ENCODE data around the gene CDK14.

DNA sequence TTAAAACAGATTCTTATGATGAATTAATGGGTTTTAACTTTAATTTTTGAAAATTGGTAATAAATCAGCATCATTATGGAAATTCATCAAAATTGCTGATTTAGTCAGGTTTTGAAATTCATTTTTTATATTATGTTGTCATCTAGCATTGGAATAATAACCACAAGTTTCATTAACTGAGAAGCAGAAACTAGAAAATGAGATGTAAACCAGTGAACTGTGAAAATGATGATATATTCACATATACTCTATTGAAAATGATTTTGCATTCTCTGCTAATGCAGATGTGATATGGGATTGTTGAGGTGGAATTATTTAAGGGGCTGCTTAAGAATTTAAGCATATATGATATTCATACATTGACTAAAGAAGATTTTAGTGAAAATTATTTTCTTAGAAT lies 352.0 kb downstream of the CDK14 start:
- TF ChIP-seq, protein P1, sequence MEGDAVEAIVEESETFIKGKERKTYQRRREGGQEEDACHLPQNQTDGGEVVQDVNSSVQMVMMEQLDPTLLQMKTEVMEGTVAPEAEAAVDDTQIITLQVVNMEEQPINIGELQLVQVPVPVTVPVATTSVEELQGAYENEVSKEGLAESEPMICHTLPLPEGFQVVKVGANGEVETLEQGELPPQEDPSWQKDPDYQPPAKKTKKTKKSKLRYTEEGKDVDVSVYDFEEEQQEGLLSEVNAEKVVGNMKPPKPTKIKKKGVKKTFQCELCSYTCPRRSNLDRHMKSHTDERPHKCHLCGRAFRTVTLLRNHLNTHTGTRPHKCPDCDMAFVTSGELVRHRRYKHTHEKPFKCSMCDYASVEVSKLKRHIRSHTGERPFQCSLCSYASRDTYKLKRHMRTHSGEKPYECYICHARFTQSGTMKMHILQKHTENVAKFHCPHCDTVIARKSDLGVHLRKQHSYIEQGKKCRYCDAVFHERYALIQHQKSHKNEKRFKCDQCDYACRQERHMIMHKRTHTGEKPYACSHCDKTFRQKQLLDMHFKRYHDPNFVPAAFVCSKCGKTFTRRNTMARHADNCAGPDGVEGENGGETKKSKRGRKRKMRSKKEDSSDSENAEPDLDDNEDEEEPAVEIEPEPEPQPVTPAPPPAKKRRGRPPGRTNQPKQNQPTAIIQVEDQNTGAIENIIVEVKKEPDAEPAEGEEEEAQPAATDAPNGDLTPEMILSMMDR (IDR thresholded peaks at IDR 0.05) = no peak
- no peak for TF ChIP-seq POLR2A (IDR thresholded peaks at IDR 0.05)

Measured in esophagus squamous epithelium (tissue), 4 donors.